OCI-LY7 (cell line): ENCODE data around the gene IGSF23. TPM values are rescaled to one million over a fixed set of nuclear protein-coding genes. Genes with fewer than 3 reads are reported as not detected.

ENCODE experiments used
- BruUV-seq: library from RNA; stranded (reverse); fragments of 400-500 nt; replicated peaks from 2 replicates; lab custom pipeline; 2021; lab: Mats Ljungman, UMichigan
- CTCF ChIA-PET: fragments of 300-600 bp; sonication (Branson Sonifier 250); formaldehyde crosslinking; loops from one replicate; lab custom pipeline; 2022; ENCODE audit warnings: antibody characterized with exemption; ENCODE audit not compliant: unreplicated experiment; lab: Charles Lee
- POLR2A ChIA-PET: fragments of 300-600 bp; sonication (Branson Sonifier 250); formaldehyde crosslinking; loops from one replicate; lab custom pipeline; 2022; ENCODE audit warnings: antibody characterized with exemption; lab: Charles Lee
- DNase-seq: peaks from one replicate; pipeline ENCODE4 v3.0.0-alpha.2; 2015; ENCODE audit warnings: low spot score
- H2AFZ ChIP-seq: fragments of 200-600 bp; sonication (generic), shearing (Covaris generic); 2 replicates; pipeline ENCODE4 v1.6.1; 2014; ENCODE audit warnings: mild to moderate bottlenecking, antibody characterized with exemption, low read length, moderate library complexity
- H3K27ac ChIP-seq: fragments of 200-600 bp; sonication (generic); 2 replicates; pipeline ENCODE4 v1.5.1; 2014; ENCODE audit warnings: mixed run types, low read depth, mild to moderate bottlenecking, moderate library complexity, low read length, inconsistent platforms; ENCODE audit not compliant: poor library complexity, severe bottlenecking
- H3K36me3 ChIP-seq: fragments of 200-600 bp; sonication (generic); 2 replicates; pipeline ENCODE4 v1.6.1; 2014; ENCODE audit warnings: mild to moderate bottlenecking, antibody characterized with exemption, low read length, moderate library complexity, mixed read lengths; ENCODE audit not compliant: insufficient read depth
- H3K4me1 ChIP-seq: fragments of 200-600 bp; sonication (generic); 2 replicates; pipeline ENCODE4 v1.5.1; 2014; ENCODE audit warnings: mild to moderate bottlenecking, low read length; ENCODE audit not compliant: insufficient read depth, poor library complexity, severe bottlenecking
- H3K4me2 ChIP-seq: fragments of 200-600 bp; sonication (generic); 2 replicates; pipeline ENCODE4 v1.6.1; 2014; ENCODE audit warnings: mild to moderate bottlenecking, low read length
- H3K4me3 ChIP-seq: fragments of 200-600 bp; sonication (generic); 2 replicates; pipeline ENCODE4 v1.5.1; 2014; ENCODE audit warnings: mild to moderate bottlenecking, low read depth, low read length; ENCODE audit not compliant: poor library complexity, severe bottlenecking
- H3K79me2 ChIP-seq: fragments of 200-600 bp; sonication (generic); 2 replicates; pipeline ENCODE4 v1.6.1; 2016; ENCODE audit warnings: low read depth, mild to moderate bottlenecking, low read length, moderate library complexity, mixed read lengths; ENCODE audit not compliant: insufficient read depth
- H3K9me2 ChIP-seq: fragments of 200-600 bp; sonication (generic); 2 replicates; pipeline ENCODE4 v1.6.1; 2016; ENCODE audit warnings: mild to moderate bottlenecking, low read length, mixed read lengths; ENCODE audit not compliant: insufficient read depth
- H3K9me3 ChIP-seq: fragments of 200-600 bp; sonication (generic); 2 replicates; pipeline ENCODE4 v1.6.1; 2014; ENCODE audit warnings: mild to moderate bottlenecking, mixed run types, low read length, mixed read lengths
- H4K20me1 ChIP-seq: fragments of 200-600 bp; sonication (generic); 2 replicates; pipeline ENCODE4 v1.6.1; 2014; ENCODE audit warnings: mild to moderate bottlenecking, antibody characterized with exemption, low read length, moderate library complexity, mixed read lengths; ENCODE audit not compliant: insufficient read depth
- EZH2phosphoT487 ChIP-seq: fragments of 200-600 bp; sonication (generic); IDR thresholded peaks from 2 replicates; pipeline ENCODE4 v1.6.1; 2018; ENCODE audit warnings: low read depth, borderline replicate concordance, mild to moderate bottlenecking, mixed run types, antibody characterized with exemption, low read length, moderate library complexity, mixed read lengths
- intact Hi-C: fragments of 100-400 bp; cut with micrococcal nuclease; formaldehyde crosslinking; loops from one replicate; pipeline ENCODE4 v1.10.0; 2022; ENCODE audit not compliant: unreplicated experiment
- total RNA-seq, 2 experiments: library from RNA; depleted of rRNA in 1 of 2; stranded (reverse); fragments of >200 nt in 1 of 2; shearing (Covaris generic) in 1 of 2; gene quantifications; 2 replicates each; pipeline ENCODE4 v1.2.3, GENCODE V29; 2014 to 2022
- TF ChIP-seq, protein P1 (sequence below): fragments of 200-600 bp; sonication (generic); conservative IDR thresholded peaks from 2 replicates; pipeline ENCODE4 v1.5.1; 2014; ENCODE audit warnings: mild to moderate bottlenecking, antibody characterized with exemption, low read length, moderate library complexity, mixed read lengths

The IGSF23 gene
- total RNA-seq, 2 experiments from 2014 or later: not detected

GRCh38 chr19:44570603-44570983, 42.8 kb upstream of the IGSF23 start:
- Histone ChIP-seq H4K20me1 (no peaks in the 10 kb centered on the region), H3K9me3 (no peaks in the 10 kb centered on the region), H3K4me2 (no peak overlapping the region), H3K27ac (no peak overlapping the region), H3K9me2 (no peaks in the 10 kb centered on the region), H3K4me1 (no peaks in the 10 kb centered on the region), H3K36me3 (no peaks in the 10 kb centered on the region), H2AFZ (no peak overlapping the region), H3K79me2 (no peaks in the 10 kb centered on the region), H3K4me3 (no peak overlapping the region)
- POLR2A ChIA-PET: no interaction called here
- TF ChIP-seq EZH2phosphoT487: no peak
- TF ChIP-seq, protein P1, sequence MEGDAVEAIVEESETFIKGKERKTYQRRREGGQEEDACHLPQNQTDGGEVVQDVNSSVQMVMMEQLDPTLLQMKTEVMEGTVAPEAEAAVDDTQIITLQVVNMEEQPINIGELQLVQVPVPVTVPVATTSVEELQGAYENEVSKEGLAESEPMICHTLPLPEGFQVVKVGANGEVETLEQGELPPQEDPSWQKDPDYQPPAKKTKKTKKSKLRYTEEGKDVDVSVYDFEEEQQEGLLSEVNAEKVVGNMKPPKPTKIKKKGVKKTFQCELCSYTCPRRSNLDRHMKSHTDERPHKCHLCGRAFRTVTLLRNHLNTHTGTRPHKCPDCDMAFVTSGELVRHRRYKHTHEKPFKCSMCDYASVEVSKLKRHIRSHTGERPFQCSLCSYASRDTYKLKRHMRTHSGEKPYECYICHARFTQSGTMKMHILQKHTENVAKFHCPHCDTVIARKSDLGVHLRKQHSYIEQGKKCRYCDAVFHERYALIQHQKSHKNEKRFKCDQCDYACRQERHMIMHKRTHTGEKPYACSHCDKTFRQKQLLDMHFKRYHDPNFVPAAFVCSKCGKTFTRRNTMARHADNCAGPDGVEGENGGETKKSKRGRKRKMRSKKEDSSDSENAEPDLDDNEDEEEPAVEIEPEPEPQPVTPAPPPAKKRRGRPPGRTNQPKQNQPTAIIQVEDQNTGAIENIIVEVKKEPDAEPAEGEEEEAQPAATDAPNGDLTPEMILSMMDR: no peak
- CTCF ChIA-PET: no interaction called here
- DNase-seq: no peak
- intact Hi-C loops: no loop called here
- BruUV-seq: no TSS peak

GRCh38 chr19:44570984-44571684, 42.2 kb upstream of the IGSF23 start:
- Histone ChIP-seq H3K27ac (no peak overlapping the region), H3K36me3 (no peaks in the 10 kb centered on the region), H3K9me3 (no peaks in the 10 kb centered on the region), H3K4me1 (no peaks in the 10 kb centered on the region), H2AFZ (no peak overlapping the region), H3K4me2 (no peak overlapping the region), H3K9me2 (no peaks in the 10 kb centered on the region), H3K79me2 (no peaks in the 10 kb centered on the region), H3K4me3 (no peak overlapping the region), H4K20me1 (no peaks in the 10 kb centered on the region)
- ChIA-PET POLR2A (interaction anchor here (0.6 kb wide), 1 partner anchor 46 kb away, joined by 6 read pairs; no protein-coding TSS in a partner anchor), CTCF (no interaction called here)
- intact Hi-C loops: loop anchor here (1.0 kb wide), 1 partner anchor 86 kb away; no protein-coding TSS in a partner anchor
- DNase-seq: peak; percentile 72
- TF ChIP-seq, protein P1: peak; percentile 87
- no peak for TF ChIP-seq EZH2phosphoT487
- BruUV-seq: no TSS peak

DNA sequence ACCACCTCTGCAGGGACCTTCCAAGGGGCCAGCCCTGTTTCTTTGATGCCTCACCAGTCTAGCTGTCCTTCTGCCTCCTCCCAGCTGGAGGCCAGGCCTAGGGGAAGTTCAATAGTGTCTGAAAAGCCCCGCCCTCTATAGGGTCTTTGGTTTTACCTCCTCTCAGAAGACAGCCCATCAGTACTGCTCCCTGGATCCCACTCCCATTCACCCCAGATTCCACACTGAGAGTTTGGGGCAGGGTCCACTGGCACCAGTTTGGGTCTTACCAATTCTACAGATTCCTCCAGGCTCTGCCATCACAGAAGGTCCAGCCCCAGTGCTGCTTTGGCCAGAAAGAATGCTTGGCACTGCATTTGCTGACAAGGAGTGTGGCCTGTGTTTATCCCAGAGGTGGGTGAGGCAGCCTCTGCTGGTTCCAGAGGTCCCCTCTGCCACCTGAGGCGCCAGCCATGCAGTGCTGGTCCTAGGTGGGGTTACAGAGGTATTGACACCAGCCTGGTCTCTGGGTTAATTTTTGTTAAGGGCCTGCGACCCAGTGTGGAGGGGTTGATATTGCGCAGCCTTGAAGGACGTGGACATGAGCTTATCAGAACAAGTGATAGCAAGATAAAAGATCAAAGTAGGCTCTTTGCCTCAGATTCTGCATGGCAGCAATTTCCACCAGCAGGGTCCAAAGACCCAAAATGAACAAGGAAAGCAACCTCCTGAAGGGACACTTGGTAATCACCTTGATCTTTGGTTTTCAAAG, 41.4 kb upstream of the IGSF23 start:
- Histone ChIP-seq H2AFZ (no peak overlapping the region), H3K4me2 (no peak overlapping the region), H3K27ac (no peak overlapping the region), H3K9me2 (no peaks in the 10 kb centered on the region), H4K20me1 (no peaks in the 10 kb centered on the region), H3K36me3 (no peaks in the 10 kb centered on the region), H3K79me2 (no peaks in the 10 kb centered on the region), H3K4me3 (no peak overlapping the region), H3K9me3 (no peaks in the 10 kb centered on the region), H3K4me1 (no peaks in the 10 kb centered on the region)
- no peak for TF ChIP-seq EZH2phosphoT487
- TF ChIP-seq, protein P1: no peak
- POLR2A ChIA-PET: no interaction called here
- BruUV-seq: no TSS peak
- no peak for DNase-seq
- CTCF ChIA-PET: no interaction called here
- intact Hi-C loops: loop anchor here (1.0 kb wide), 1 partner anchor 85 kb away; no protein-coding TSS in a partner anchor
